Measurements from ENCODE around the gene TCHH.
"Not testable (repeated sequence)": the region's sequence is repeated elsewhere in the genome, so short reads cannot be mapped to it uniquely, and the experiment has no call there.

The TCHH gene, protein sequence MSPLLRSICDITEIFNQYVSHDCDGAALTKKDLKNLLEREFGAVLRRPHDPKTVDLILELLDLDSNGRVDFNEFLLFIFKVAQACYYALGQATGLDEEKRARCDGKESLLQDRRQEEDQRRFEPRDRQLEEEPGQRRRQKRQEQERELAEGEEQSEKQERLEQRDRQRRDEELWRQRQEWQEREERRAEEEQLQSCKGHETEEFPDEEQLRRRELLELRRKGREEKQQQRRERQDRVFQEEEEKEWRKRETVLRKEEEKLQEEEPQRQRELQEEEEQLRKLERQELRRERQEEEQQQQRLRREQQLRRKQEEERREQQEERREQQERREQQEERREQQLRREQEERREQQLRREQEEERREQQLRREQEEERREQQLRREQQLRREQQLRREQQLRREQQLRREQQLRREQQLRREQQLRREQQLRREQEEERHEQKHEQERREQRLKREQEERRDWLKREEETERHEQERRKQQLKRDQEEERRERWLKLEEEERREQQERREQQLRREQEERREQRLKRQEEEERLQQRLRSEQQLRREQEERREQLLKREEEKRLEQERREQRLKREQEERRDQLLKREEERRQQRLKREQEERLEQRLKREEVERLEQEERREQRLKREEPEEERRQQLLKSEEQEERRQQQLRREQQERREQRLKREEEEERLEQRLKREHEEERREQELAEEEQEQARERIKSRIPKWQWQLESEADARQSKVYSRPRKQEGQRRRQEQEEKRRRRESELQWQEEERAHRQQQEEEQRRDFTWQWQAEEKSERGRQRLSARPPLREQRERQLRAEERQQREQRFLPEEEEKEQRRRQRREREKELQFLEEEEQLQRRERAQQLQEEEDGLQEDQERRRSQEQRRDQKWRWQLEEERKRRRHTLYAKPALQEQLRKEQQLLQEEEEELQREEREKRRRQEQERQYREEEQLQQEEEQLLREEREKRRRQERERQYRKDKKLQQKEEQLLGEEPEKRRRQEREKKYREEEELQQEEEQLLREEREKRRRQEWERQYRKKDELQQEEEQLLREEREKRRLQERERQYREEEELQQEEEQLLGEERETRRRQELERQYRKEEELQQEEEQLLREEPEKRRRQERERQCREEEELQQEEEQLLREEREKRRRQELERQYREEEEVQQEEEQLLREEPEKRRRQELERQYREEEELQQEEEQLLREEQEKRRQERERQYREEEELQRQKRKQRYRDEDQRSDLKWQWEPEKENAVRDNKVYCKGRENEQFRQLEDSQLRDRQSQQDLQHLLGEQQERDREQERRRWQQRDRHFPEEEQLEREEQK (N-terminal part only)

GRCh38 chr1:152115344-152115743, at the start of gene TCHH:
TCHH (minus strand) TSS chr1:152115444; CDS start chr1:152114080, 1,364 bp downstream.
- DNase-seq = no peak

DNA sequence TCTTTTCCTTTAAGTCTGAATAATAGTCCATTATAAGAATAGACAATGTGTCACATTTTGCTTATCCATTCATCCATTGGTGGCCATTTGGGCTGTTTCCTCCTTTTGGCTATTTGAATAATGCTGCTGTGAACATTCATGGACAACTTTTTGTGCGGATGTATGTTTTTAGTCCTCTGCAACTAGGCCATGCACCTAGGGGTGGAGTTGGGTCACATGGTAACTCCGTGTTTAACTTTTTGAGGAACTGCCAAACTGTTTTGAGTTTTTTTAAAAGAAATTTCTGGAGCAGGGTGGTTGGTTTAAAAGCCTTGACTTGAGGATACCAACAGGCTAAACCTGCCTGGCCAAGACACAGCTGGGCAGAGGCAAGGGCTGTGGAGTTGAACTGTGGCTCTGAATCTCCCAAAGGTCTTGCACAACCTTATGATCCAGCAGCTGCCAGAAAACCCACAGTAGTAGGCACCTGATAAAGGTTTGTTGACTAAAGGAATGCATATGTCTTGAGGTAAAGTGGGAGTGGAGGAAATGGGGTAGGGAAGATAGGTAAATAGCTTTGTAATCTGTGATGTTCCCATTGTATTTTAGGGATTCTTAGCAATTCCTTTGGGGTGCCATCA, 49.4 kb upstream of the TCHH start:
- DNase-seq = no peak

- peak; percentile 95 for DNase-seq
Measured at GRCh38 chr1:152162792-152163463, 47.7 kb upstream of the TCHH start.

DNA sequence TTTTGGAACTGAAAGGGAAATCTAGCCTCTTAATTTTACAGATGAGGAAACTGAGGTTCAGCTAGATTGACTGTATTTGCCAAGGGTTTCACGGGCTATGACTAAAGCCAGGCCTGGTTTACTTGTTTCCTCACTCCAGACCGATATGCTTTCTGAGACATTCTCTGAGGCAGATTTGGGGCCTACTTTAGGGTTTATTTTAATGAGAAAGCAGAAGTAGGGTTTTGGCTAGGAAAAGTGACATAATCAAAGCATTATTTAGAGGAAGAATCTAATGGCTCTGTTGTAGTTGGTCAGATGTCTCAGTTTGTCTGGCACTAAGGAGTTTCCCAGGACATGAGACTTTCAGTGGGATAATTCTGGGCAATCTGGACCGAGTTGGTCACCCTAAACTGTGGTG, 45.3 kb upstream of the TCHH start:
- no peak for DNase-seq

DNA sequence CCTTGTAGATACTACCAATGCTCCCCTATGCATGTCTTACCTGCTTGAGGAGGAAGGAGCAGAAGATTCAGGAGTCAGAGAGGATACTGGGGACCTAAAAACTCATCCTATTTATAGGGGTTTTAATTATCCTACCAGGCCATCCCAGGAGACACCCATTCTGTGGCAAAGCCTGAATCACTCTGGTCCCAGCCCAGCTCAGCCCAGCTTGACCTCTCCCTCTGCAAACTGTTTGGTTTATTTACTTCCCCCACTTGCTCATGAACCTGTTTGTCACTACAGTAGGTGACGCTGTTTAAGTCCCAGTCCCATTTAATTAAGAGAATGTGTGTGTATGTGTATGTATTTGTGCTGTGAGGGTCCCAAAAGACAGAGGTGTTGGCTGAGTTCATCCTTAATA, 43.9 kb upstream of the TCHH start, which contains the start of gene RPTN:
Gene RPTN (minus strand): TSS at position 85 of the 400 bp plus-strand sequence. CDS start 1,339 bp downstream, outside the sequence.
- no peak for DNase-seq

DNA sequence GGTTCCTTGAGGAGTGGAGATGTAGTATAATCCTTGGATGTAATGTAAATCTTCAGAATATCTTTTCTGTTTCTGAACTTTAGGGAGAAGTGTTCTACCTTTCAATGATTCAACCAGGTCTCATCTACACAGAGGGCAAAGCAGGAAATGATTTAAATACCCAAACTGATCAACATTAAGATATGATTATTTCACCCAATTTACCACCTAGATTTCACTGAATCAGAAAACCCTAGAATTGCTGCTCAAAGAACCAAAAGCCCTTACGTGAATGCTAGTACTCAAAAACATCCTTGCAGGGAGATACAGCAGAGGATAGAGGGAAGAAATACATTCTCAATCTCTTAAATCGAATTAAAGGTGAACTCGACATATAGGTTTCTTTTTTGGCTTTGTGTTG, 38.8 kb upstream of the TCHH start:
- DNase-seq = no peak

DNA sequence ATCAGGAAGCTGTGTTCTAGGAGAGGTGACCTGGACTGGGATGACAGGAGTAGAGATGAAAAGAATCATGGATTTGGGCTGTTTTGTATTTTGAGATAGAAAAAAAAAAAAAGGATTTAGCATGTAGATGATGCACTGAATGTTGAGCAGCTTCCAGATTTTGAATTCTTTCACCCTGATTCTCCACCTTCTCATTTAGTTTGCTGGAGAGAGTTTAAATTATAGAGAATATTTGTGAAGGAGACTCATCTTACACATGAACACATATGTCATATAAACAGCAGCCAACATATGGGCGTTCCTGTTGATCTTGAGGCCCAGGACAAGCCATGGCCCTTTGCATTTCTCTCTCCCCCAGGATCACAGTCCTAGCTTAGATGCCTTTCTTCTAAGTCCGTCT, 36.4 kb upstream of the TCHH start:
- DNase-seq = no peak

DNA sequence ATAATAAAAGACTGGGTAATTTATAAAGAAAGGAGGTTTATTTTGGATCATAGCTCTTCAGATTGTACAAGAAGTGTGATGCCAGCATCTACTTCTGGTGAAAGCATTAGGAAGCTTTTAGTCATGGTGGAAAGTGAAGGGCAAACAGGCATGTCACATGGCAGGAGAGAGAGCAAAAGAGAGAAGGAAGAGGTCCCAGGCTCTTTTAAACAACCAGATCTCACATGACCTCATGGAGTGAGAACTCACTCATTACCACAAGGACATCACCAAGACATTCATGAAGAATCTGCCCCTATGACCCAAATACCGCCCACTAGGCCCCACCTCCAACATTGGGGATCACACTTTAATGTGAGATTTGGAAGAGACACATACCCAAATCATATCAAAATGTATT, 33.7 kb upstream of the TCHH start:
- no peak for DNase-seq

DNA sequence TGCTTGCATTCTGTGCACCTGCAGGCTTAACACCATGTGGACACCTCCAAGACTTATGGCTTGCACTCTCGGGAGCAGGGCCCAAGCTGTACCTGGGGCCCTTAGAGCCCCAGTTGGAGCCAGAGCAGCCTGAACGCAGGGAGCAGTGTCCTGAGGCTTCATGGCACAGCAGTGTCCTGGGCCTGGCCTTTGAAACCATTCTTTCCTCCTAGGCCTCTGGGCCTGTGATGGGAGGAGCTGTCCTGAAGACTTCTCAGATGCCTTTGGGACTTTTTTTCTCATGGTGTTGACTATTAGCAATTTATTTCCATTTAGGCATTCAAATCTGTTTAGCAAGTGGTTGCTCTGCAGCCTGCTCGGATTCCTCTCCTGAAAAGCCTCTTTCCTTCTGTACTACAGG, 32.8 kb upstream of the TCHH start:
- DNase-seq = no peak

GRCh38 chr1:152145769-152146168, 30.5 kb upstream of the TCHH start:
- no peak for DNase-seq

DNA sequence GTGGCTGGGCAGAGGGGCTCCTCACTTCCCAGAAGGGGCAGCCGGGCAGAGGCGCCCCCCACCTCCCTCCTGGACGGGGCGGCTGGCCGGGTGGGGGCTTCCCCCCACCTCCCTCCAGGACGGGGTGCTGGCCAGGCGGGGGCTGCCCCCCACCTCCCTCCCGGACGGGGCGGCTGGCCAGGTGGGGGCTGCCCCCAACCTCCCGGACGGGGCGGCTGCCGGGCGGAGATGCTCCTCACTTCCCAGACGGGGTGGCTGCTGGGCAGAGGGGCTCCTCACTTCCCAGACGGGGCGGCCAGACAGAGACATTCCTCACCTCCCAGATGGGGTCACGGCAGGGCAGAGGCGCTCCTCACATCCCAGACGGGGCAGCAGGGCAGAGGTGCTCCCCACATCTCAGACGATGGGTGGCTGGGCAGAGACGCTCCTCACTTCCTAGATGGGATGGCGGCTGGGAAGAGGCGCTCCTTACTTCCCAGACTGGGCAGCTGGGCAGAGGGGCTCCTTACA, 29.5 kb upstream of the TCHH start:
- not testable (repeated sequence) for DNase-seq

GRCh38 chr1:152143150-152143887, 28.1 kb upstream of the TCHH start:
- no peak for DNase-seq

- DNase-seq = peak; percentile 54
Measured at GRCh38 chr1:152141971-152142584, 26.8 kb upstream of the TCHH start.

DNA sequence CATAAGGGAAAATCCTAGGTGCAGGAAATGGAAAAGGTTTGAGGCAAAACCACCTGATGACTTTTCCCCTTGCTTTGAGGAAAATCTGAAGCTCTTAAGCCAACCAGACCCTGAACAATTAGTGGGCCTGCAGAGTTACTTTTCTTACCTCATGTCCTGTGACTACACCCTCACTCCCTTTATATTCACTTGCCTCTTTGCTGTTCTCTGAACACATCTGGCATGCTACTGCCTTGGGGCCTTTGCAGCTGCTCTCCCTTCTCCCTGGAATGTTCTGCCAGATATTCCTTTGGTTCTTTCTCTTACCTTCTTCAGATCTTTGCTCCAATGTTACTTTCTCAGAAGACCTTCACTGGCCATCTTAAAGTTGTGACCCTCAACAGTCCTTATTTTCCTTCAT, 22.0 kb upstream of the TCHH start:
- DNase-seq = no peak

DNA sequence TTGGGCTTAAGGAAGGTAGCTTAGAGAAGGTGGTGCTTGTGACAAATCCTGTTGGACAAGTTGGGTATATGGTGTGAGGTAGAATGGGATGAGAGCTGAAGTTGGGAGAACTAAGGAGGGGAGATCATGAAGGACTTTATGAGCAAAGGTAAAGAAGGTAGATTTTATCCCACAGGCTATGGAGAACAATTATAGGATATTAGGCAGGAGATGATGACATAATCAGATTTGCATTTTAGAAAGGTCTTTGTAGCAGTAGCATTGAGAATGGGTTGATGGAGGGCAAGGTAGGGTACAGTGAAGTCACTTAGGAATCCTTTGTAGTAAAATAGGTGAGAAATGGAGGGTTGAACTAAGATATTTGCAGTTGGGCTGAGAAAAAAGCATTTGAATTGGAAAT, 14.9 kb upstream of the TCHH start:
- DNase-seq = no peak

- no peak for DNase-seq
Measured at GRCh38 chr1:152127673-152128072, 12.4 kb upstream of the TCHH start.

DNA sequence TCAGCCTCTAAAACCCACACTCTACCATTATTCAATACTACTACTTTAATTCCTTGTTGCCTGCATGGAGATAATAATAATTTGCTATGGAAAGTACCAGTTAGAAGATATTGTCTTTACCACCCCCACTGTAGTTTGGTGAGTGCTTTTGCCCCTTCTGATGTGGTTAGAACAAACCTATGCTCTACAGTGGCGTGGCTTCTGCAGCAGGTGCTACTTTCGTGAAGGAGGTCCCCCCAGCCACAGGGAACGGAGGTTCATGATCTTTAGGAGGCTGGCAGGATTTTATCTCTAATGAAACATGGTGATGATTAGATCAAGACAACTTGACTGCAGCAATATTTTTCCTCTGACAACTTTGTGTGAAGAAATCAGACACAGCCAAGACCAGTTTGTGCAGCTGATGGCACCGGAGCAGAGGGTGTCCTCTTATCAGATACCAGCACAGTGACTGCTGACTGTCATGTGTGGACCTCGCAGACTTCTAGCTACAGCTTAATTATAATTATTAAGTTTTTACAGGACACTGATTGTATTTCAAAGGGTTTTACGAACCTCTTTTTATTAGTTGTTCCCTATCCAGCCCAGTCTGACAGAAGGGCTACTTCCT, 10.7 kb upstream of the TCHH start:
- no peak for DNase-seq

GRCh38 chr1:152118915-152119314, 3.7 kb upstream of the TCHH start:
- DNase-seq = no peak

- DNase-seq = no peak
Measured at GRCh38 chr1:152112885-152113432, 2.3 kb downstream of the TCHH start.

Measured in HCEC 1CT (cell line).